Small intestine (tissue), 7 donors: ENCODE data around the gene RNF208. TPM values are rescaled to one million over a fixed set of nuclear protein-coding genes. Genes with fewer than 3 reads are reported as not detected.

Experiments used
- DNase-seq, 2 donors: peaks; one replicate each; pipeline versions ENCODE4 v3.0.0 to v3.0.0-alpha.2; 2013
- FAIRE-seq: peaks from 2 replicates; lab custom pipeline; 2012; peaks lifted over from hg19 to GRCh38; lab: Jason Lieb, UNC
- H3K27ac ChIP-seq, 3 donors: one replicate each; pipeline ENCODE4 v1.5.1; 2013; ENCODE audit warnings: low read length in 2 of 3, mild to moderate bottlenecking in 2 of 3, control low read depth in 1 of 3, inconsistent platforms in 1 of 3, low read depth in 1 of 3, moderate library complexity in 1 of 3
- H3K27me3 ChIP-seq, 3 donors: one replicate each; pipeline ENCODE4 v1.6.1; 2013; ENCODE audit warnings: low read length in 3 of 3, inconsistent platforms in 1 of 3; ENCODE audit not compliant: control insufficient read depth in 3 of 3, insufficient read depth in 3 of 3
- H3K36me3 ChIP-seq, 3 donors: one replicate each; pipeline ENCODE4 v1.6.1; 2013; ENCODE audit warnings: low read length in 3 of 3, inconsistent platforms in 1 of 3, low read depth in 1 of 3, mild to moderate bottlenecking in 1 of 3, moderate library complexity in 1 of 3; ENCODE audit not compliant: control insufficient read depth in 3 of 3, insufficient read depth in 2 of 3
- H3K4me1 ChIP-seq, 3 donors: one replicate each; pipeline ENCODE4 v1.6.1; 2013; ENCODE audit warnings: low read length in 2 of 3, inconsistent platforms in 1 of 3, low read depth in 1 of 3, mild to moderate bottlenecking in 1 of 3, moderate library complexity in 1 of 3; ENCODE audit not compliant: control insufficient read depth in 3 of 3, insufficient read depth in 2 of 3
- H3K4me3 ChIP-seq, 3 donors: one replicate each; pipeline ENCODE4 v1.5.1; 2013; ENCODE audit warnings: low read length in 3 of 3, control low read depth in 1 of 3, inconsistent platforms in 1 of 3, low read depth in 1 of 3, mild to moderate bottlenecking in 1 of 3, moderate library complexity in 1 of 3
- H3K9me3 ChIP-seq, 2 donors: one replicate each; pipeline ENCODE4 v1.6.1; 2013; ENCODE audit warnings: low read depth in 1 of 2, low read length in 1 of 2; ENCODE audit not compliant: control insufficient read depth in 2 of 2, insufficient read depth in 1 of 2
- WGBS, 3 donors: extraction: QIAGEN DNeasy Blood & Tissue Kit; methylation state at CpG; one replicate each; pipeline ENCODE4 v1.1.7; 2013; 5-methylcytosine and 5-hydroxymethylcytosine counted together
- polyA plus RNA-seq, 4 donors: library from polyadenylated mRNA; stranded (reverse) in 3 of 4; unstranded in 1 of 4; fragments of 200-250 nt in 3 of 4; fragments of 120-200 nt in 1 of 4; gene quantifications; one replicate each; pipeline versions ENCODE4 v1.2.1 to v1.2.3, GENCODE V29; 2013
- donor health status: healthy with polysubstance abuse.
- donor health status: control.
- donor health status: control.
- donor health status: Bipolar disorder and iron deficiency.
- donor health status: healthy.

RNF208 gene
- polyA plus RNA-seq, 4 donors, result 2.7 to 10.8 (median 8.3) TPM

DNA sequence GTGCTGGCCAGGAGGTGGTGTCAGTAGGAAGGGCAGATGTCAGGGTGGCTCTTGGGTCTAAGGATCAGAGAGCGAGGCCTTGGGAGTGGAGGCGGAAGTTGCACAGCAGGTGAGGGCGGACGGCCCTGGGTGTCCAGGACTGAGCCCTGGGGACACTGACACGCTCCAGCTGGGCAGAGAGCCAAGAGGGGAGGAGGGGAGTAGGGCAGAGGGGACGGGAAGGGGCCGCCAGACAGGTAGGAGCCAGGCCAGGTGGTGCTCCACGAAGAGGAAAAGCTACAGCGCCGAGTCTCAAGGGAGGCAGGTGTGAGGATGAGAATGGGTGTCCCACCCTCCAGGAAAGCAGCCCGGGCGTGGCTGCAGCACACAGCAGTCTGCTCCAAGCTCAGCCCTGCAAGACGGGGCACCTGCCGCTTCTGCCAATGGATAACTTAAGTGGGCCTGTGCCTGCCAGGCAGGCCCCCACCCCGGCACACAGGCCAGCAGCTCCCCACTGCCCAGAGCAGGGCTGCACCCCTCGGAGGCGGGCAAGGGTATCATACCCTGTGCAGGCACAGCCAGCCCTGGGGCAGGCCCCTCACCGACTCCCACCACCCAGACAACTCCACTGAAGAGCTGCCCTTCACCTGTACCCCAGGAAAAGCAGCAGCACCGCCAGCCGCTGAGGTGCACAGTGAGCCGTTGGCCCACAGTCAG, 26.4 kb downstream of the RNF208 start:
- 16 to 63% (median 38%) methylated on average over 20 to 21 of the region's 21 CpGs for WGBS, 3 donors
- DNase-seq (peak; percentile 76 to 95), FAIRE-seq (no peak)
- Histone ChIP-seq H3K27ac (peak overlapping the region; percentile 74 to 99 (median 91)), H3K4me1 (peaks cover 0 to 47% (median 0%) of the 10 kb centered on the region in 3 donors), H3K9me3 (no peaks in the 10 kb centered on the region), H3K4me3 (peak overlapping the region in 2 of 3 donors; percentile 6 to 50), H3K36me3 (peaks cover 0 to 75% (median 0%) of the 10 kb centered on the region in 3 donors), H3K27me3 (no peaks in the 10 kb centered on the region)

DNA sequence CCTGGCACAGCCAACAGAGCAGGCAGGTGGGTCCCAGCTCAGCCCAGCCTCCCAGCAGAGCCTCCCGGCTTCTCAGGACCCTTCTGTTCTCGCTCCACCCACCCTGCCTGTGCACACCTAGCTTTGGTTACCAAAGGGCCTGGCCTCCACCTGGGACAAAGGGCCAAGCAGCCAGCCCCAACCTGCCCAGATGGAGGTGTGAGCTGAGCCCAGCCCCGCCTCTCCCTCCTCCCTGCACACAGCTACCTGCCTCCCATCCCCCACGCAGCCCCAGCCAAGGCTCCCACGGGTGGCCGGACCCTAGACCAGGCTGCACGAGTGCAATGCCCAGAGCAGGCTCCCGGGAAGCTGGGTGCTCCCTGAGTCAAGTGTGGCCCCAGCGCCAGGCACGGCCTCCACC, 27.1 kb downstream of the RNF208 start:
- Histone ChIP-seq H3K36me3 (peaks cover 0 to 82% (median 0%) of the 10 kb centered on the region in 3 donors), H3K27me3 (no peaks in the 10 kb centered on the region), H3K9me3 (no peaks in the 10 kb centered on the region), H3K4me1 (peaks cover under 1 to 54% (median 2%) of the 10 kb centered on the region in 3 donors), H3K4me3 (peak overlapping the region in 1 of 3 donors; percentile 35), H3K27ac (peak overlapping the region; percentile 74 to 99 (median 91))
- no peak for FAIRE-seq
- peak in 1 of 2 donors; percentile 87 for DNase-seq
- 10 to 64% (median 33%) methylated on average over 9 to 10 of the region's 10 CpGs for WGBS, 3 donors

DNA sequence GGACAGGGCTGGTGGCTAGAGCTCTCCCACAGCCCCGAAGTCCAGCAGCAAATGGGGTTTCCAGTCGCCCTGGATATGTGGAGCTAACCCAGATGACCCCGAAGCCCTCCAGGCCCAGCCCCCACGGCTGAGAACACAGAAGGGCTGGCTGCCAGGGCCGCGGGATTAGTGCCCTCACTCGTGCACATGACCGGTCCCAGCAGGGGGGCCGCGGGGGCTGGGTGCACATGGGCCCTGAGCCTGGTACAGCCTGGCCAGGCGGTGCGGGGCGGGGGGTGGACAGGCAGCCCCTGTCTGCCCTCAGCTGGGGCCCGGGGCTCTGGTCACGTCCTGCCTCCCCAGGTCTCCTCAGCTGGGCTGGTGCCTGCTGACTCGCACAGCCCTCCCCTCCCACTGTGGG, 27.7 kb downstream of the RNF208 start:
- WGBS, 3 donors, result 18 to 61% (median 49%) methylated on average over 13 to 16 of the region's 16 CpGs
- Histone ChIP-seq H3K27ac (peak overlapping the region in 1 of 3 donors; percentile 91), H3K27me3 (no peaks in the 10 kb centered on the region), H3K4me1 (peaks cover 3 to 59% (median 7%) of the 10 kb centered on the region in 3 donors), H3K4me3 (peak overlapping the region in 1 of 3 donors; percentile 35), H3K9me3 (no peaks in the 10 kb centered on the region), H3K36me3 (peaks cover 0 to 88% (median 0%) of the 10 kb centered on the region in 3 donors)
- DNase-seq, result no peak
- FAIRE-seq, result no peak

GRCh38 chr9:137193771-137194170, 28.3 kb downstream of the RNF208 start:
- no peaks in the 10 kb centered on the region for H3K9me3 ChIP-seq
- peaks cover 3 to 56% (median 7%) of the 10 kb centered on the region in 3 donors for H3K4me1 ChIP-seq
- WGBS, 3 donors, result 58 to 82% (median 78%) methylated on average over 9 to 14 of the region's 14 CpGs
- H3K36me3 ChIP-seq, result peaks cover 0 to 84% (median 0%) of the 10 kb centered on the region in 3 donors
- H3K27me3 ChIP-seq, result no peaks in the 10 kb centered on the region
- H3K27ac ChIP-seq, result no peak overlapping the region
- FAIRE-seq (no peak), DNase-seq (no peak)
- H3K4me3 ChIP-seq, result no peak overlapping the region

DNA sequence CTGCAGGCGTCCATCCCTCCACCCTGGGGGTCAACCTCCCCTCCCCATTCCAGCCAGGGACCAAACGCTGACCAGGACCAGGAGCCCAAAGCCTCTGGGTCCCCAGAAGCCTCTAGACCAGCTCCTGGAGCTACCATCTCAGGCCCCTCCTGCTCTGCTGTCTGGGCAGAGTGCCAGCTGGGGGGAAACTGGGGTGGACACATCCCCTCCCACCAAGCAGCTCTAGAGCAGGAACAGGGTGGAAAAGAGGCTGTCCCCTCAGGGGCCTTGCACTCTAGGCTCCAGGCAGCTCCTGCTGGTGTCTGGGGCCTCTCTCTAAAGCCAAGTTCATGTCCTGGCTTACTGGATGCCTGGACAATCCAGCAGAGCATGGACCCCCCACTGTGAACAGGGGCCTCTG, 29.2 kb downstream of the RNF208 start:
- Histone ChIP-seq H3K36me3 (peaks cover 0 to 78% (median 0%) of the 10 kb centered on the region in 3 donors), H3K4me3 (no peak overlapping the region), H3K9me3 (no peaks in the 10 kb centered on the region), H3K27me3 (no peaks in the 10 kb centered on the region), H3K27ac (no peak overlapping the region), H3K4me1 (peaks cover 3 to 48% (median 7%) of the 10 kb centered on the region in 3 donors)
- DNase-seq, result no peak
- no peak for FAIRE-seq
- WGBS, 3 donors, result 83 to 86% (median 85%) methylated on average over 2 of the region's 2 CpGs

- Histone ChIP-seq H3K4me3 (no peak overlapping the region), H3K36me3 (peaks cover 0 to 78% (median 0%) of the 10 kb centered on the region in 3 donors), H3K27ac (no peak overlapping the region), H3K4me1 (peaks cover 3 to 48% (median 10%) of the 10 kb centered on the region in 3 donors), H3K9me3 (no peaks in the 10 kb centered on the region), H3K27me3 (no peaks in the 10 kb centered on the region)
- FAIRE-seq (no peak), DNase-seq (no peak)
- 68 to 79% (median 75%) methylated on average over 10 of the region's 10 CpGs for WGBS, 3 donors
Measured at GRCh38 chr9:137192448-137192780, 29.6 kb downstream of the RNF208 start.

- Histone ChIP-seq H3K36me3 (peaks cover 0 to 80% (median 0%) of the 10 kb centered on the region in 3 donors), H3K9me3 (no peaks in the 10 kb centered on the region), H3K27ac (no peak overlapping the region), H3K27me3 (no peaks in the 10 kb centered on the region), H3K4me1 (peaks cover 3 to 48% (median 16%) of the 10 kb centered on the region in 3 donors), H3K4me3 (no peak overlapping the region)
- FAIRE-seq (no peak), DNase-seq (no peak)
- 82 to 85% (median 82%) methylated on average over 19 to 22 of the region's 22 CpGs for WGBS, 3 donors
Measured at GRCh38 chr9:137191691-137192447, 30.2 kb downstream of the RNF208 start.

DNA sequence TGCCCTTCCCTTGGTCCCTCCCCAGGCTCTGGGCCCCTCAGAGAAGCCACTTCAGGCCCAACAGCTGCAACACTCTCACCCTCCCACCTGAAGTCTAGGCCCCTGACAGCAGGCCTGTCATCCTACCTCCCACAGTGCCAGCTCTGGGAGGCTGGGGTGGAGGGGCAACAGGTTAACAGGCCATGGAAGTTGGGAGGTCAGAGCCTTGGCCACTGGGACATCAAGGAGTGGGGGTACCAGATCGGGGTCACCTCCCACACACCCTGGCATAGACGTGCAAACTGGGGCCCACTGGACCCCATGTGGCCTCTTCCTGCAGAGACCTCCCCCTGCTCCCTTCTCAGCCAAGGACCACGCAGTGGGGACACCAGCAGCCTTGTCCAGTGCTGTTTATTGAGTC, 30.8 kb downstream of the RNF208 start:
- DNase-seq, result no peak
- Histone ChIP-seq H3K27me3 (no peaks in the 10 kb centered on the region), H3K27ac (no peak overlapping the region), H3K36me3 (peaks cover 0 to 82% (median 0%) of the 10 kb centered on the region in 3 donors), H3K9me3 (no peaks in the 10 kb centered on the region), H3K4me1 (peaks cover 3 to 48% (median 19%) of the 10 kb centered on the region in 3 donors), H3K4me3 (no peak overlapping the region)
- no peak for FAIRE-seq
- 74 to 76% (median 74%) methylated on average over 3 of the region's 3 CpGs for WGBS, 3 donors
